Measurements from ENCODE around the gene LYST. TPM values are rescaled to one million over a fixed set of nuclear protein-coding genes. Genes with fewer than 3 reads are reported as not detected.

The LYST gene
- total RNA-seq, 4 donors from 2014 or later = 48.0 to 62.8 (median 61.0) TPM

DNA sequence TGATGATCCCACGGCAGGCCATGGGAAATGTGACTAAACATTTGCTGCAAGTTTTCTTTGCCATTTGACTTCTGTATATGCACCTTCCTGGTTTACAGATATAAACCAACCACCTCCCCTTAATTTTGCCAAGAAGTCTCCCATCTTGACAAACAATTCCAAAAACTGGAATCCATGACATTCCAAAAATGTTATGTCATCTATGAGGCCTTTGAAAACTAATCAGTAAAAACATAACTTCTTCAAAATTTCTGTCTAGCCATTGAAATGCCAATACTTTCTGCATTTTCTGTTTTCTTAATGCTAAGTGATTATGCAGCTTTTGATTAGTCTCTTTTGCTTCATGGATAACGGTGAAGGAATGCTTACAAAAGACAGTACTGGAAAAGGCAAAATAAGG is 84.1 kb downstream of the LYST start:
- DNase-seq (ENCODE audit: low spot score in 2 of 2) = no peak
- H3K4me1 ChIP-seq = peaks cover 0 to 9% (median 0%) of the 10 kb centered on the region in 4 donors
- H3K27me3 ChIP-seq = no peaks in the 10 kb centered on the region
- no peak overlapping the region for H3K27ac ChIP-seq
- H3K9me3 ChIP-seq = no peaks in the 10 kb centered on the region
- peaks cover 0 to 65% (median 3%) of the 10 kb centered on the region in 3 donors for H3K36me3 ChIP-seq
- 84 to 89% methylated on average over 2 of the region's 2 CpGs for WGBS, 2 donors
- no peak overlapping the region for H3K4me3 ChIP-seq
- TF ChIP-seq, protein P1, sequence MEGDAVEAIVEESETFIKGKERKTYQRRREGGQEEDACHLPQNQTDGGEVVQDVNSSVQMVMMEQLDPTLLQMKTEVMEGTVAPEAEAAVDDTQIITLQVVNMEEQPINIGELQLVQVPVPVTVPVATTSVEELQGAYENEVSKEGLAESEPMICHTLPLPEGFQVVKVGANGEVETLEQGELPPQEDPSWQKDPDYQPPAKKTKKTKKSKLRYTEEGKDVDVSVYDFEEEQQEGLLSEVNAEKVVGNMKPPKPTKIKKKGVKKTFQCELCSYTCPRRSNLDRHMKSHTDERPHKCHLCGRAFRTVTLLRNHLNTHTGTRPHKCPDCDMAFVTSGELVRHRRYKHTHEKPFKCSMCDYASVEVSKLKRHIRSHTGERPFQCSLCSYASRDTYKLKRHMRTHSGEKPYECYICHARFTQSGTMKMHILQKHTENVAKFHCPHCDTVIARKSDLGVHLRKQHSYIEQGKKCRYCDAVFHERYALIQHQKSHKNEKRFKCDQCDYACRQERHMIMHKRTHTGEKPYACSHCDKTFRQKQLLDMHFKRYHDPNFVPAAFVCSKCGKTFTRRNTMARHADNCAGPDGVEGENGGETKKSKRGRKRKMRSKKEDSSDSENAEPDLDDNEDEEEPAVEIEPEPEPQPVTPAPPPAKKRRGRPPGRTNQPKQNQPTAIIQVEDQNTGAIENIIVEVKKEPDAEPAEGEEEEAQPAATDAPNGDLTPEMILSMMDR (IDR thresholded peaks at IDR 0.05) = no peak
- TF ChIP-seq EP300 (IDR thresholded peaks at IDR 0.05) = no peak
- TF ChIP-seq POLR2A (IDR thresholded peaks at IDR 0.05) = no peak

DNA sequence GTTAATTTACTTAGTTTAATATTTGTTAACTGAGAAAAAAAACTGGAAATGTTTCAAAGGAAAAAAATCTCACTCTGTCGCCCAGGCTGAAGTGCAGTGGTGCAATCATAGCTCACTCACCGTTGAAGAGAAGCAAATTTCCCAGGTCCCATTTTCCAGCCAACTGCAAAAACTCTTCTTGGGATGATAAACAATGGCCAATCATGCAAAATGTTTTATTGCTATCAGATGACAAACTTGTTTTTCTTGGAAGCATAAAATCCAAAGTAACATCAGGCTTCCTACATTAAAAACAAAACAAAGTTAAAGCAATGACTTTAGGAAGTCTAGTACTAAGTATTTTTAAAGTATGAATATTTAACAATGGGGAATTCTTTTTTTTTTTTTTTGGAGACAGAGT is 84.9 kb downstream of the LYST start:
- Histone ChIP-seq H3K36me3 (peaks cover 0 to 62% (median 3%) of the 10 kb centered on the region in 3 donors), H3K27ac (no peak overlapping the region), H3K4me3 (no peak overlapping the region), H3K27me3 (no peaks in the 10 kb centered on the region), H3K4me1 (peaks cover 0 to 9% (median 0%) of the 10 kb centered on the region in 4 donors), H3K9me3 (no peaks in the 10 kb centered on the region)
- no peak for DNase-seq (ENCODE audit: low spot score in 2 of 2)
- WGBS, 2 donors = 55 to 61% methylated on average over 2 of the region's 2 CpGs
- no peak for TF ChIP-seq EP300 (IDR thresholded peaks at IDR 0.05)
- no peak for TF ChIP-seq POLR2A (IDR thresholded peaks at IDR 0.05)
- TF ChIP-seq, protein P1 (IDR thresholded peaks at IDR 0.05) = no peak

DNA sequence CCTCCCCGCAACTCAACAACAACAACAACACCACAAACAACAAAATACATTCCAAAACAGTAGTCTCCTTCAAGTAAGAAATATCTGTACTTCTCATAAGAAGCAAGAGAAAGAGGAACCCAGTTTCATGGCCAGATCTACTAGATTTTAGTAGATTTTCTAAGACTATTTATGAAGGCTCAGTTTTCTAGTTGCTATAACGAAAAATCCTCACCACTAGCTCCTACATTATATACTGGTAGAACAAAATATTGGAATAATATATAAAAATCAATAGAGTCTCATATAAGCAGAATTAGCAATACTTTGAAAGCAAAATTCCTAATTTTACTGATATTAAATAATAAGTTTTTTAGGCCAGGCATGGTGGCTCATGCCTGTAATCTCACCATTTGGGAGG is 86.9 kb downstream of the LYST start:
- H3K27ac ChIP-seq = no peak overlapping the region
- no peaks in the 10 kb centered on the region for H3K9me3 ChIP-seq
- no peak overlapping the region for H3K4me3 ChIP-seq
- TF ChIP-seq, protein P1 (IDR thresholded peaks at IDR 0.05) = no peak
- no peak for TF ChIP-seq POLR2A (IDR thresholded peaks at IDR 0.05)
- TF ChIP-seq EP300 (IDR thresholded peaks at IDR 0.05) = no peak
- H3K4me1 ChIP-seq = peaks cover 0 to 9% (median 0%) of the 10 kb centered on the region in 4 donors
- DNase-seq (ENCODE audit: low spot score in 2 of 2) = no peak
- H3K36me3 ChIP-seq = peaks cover 0 to 66% (median 3%) of the 10 kb centered on the region in 3 donors
- WGBS, 2 donors = 97 to 99% methylated on average over 2 of the region's 2 CpGs
- no peaks in the 10 kb centered on the region for H3K27me3 ChIP-seq

DNA sequence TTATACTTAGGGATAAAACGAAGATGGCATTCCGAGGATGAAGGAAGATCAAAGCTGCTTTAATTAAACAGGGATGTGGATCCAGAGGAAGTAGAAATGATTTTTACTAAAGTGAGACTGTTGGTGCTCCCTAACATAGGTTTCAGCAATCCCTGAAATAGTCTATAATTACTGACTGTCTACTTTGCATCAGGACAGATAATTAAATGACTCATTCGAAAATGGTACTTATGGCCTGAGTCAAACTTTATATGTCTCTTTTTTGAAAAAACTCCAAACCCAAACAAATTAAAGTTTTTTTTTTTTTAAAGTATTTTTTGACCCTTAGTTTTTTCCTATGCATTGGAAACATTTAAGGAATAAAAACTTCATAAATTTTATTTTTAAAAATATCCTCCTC is 90.3 kb downstream of the LYST start:
- no peaks in the 10 kb centered on the region for H3K4me1 ChIP-seq
- DNase-seq (ENCODE audit: low spot score in 2 of 2) = no peak
- no peak overlapping the region for H3K27ac ChIP-seq
- no peaks in the 10 kb centered on the region for H3K27me3 ChIP-seq
- WGBS, 2 donors = 88 to 89% methylated on average over 3 of the region's 3 CpGs
- H3K4me3 ChIP-seq = no peak overlapping the region
- no peaks in the 10 kb centered on the region for H3K9me3 ChIP-seq
- peaks cover 0 to 72% (median 3%) of the 10 kb centered on the region in 3 donors for H3K36me3 ChIP-seq
- TF ChIP-seq, protein P1 (IDR thresholded peaks at IDR 0.05) = no peak
- TF ChIP-seq POLR2A (IDR thresholded peaks at IDR 0.05) = no peak
- TF ChIP-seq EP300 (IDR thresholded peaks at IDR 0.05) = no peak

DNA sequence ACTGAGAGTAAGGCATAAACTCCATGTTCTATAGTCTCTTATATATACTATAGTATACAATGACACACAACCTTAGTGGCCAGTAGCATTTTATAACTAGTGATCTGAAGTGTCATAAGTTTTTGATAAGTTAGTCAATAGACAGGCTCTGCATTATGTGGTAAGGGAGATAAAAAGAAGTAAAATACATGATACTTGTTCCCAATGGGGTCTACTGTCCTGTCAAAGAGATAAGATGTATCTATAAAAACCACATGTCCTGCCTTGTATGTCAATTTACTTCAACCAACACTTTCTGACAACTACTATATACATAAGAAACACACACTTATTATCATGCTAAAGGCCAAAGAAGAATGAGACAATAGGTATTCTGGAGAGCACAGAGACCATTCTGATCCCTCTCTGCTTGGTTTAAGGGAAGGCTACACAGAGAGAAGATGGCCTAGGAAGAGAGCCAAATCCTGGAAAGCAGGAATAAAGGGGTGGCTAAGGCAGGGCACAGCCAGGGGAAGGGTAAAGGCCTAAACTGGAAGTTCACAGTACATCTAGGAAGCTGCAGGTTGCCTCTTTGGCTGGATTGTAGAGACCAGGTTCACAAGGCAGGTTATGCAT is 91.4 kb downstream of the LYST start:
- Histone ChIP-seq H3K36me3 (peaks cover 0 to 64% (median 0%) of the 10 kb centered on the region in 3 donors), H3K4me3 (no peak overlapping the region), H3K27me3 (no peaks in the 10 kb centered on the region), H3K4me1 (no peaks in the 10 kb centered on the region), H3K9me3 (no peaks in the 10 kb centered on the region), H3K27ac (no peak overlapping the region)
- TF ChIP-seq POLR2A (IDR thresholded peaks at IDR 0.05) (no peak), EP300 (IDR thresholded peaks at IDR 0.05) (no peak)
- TF ChIP-seq, protein P1 (IDR thresholded peaks at IDR 0.05) = no peak
- DNase-seq (ENCODE audit: low spot score in 2 of 2) = no peak

All from tibial nerve (tissue), 4 donors.